Measurements from ENCODE around the gene SRSF2.
"Not testable (repeated sequence)": the region's sequence is repeated elsewhere in the genome, so short reads cannot be mapped to it uniquely, and the experiment has no call there.

The SRSF2 gene

DNA sequence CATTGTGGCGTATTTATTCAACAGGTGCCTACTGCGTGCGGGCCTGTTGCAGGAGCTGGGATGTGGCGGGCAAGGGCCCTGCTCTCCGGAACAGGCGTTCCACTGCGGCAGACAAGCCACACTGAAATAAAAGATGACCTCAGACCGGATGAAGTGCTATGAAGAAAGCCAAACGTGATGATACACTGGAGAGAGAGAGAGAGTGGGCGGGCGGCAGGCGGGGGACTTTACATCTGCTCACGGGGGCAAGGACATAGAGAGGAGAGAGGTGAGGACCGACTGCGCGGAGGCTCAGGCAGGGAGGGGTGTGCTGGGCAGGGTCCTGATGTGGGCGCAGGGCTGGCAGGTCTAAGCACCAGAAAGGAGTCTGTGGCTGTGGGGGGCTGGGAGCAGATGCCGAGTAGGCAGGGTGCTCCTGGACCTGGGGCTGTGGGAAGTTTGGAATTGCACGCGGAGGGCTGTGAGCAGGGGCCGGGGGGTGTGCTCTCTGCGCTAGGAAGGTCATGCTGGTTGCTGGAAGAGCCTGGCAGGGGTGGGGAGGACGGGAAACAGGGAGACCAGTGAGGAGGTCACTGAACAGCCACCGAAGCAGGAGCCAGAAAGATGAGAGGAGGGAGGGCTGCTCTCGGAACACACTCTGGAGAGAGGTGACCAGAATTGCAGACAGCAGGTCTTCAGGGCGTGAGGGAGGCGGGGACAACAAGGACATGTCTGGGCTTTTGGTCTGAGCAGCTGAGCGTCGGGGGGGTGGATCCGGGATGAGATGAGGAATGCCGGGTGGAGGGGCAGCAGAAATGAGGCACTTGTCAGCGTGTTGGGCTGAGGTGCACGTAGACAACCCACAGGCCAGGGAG is 36.3 kb downstream of the SRSF2 start:
- peak; percentile 66 for DNase-seq (ENCODE audit: low read depth)

GRCh38 chr17:76700270-76700616 is 36.9 kb downstream of the SRSF2 start:
- DNase-seq (ENCODE audit: low read depth): no peak

GRCh38 chr17:76698466-76698977 is 38.6 kb downstream of the SRSF2 start:
- not testable (repeated sequence) for DNase-seq (ENCODE audit: low read depth)

- DNase-seq (ENCODE audit: low read depth): no peak
Observed at GRCh38 chr17:76697702-76698465, 39.2 kb downstream of the SRSF2 start.

GRCh38 chr17:76696763-76697701 is 40.1 kb downstream of the SRSF2 start:
- no peak for DNase-seq (ENCODE audit: low read depth)

DNA sequence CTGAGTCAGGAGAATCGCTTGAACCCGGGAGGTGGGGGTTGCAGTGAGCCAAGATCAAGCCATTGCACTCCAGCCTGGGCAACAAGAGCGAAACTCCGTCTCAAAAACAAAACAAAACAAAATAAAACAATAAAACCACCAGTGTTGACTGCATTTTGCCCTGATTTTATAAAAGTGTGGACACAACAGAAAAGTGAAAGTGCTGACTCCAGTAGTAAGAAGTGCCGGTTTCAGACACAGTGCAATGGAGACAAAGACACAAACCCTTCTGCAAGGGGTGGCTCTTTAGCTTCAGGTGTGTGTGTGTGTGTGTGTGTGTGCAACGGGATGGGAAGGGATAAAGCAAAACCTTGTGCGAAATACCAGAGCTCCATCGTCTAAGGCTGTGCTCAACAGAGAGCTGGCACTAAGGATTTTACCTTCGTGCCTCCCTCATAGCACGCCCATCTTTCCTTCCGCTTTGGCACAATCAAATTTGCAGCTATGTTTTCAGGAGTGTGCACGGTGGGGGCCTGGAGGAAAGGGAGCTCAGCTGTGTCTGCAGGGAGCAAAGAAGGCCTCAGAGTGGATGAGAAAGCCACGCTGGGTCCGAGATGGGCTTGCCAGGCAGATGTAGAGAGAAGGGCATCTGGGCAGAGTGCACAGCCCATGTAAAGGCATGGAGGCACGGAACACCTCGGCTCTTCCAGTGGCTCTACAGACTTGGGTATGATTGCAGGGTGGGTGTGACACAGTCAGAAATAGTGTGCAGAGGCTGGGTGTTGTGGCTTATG is 41.9 kb downstream of the SRSF2 start:
- DNase-seq (ENCODE audit: low read depth): no peak

- DNase-seq (ENCODE audit: low read depth): no peak
Observed at GRCh38 chr17:76691379-76692191, 45.5 kb downstream of the SRSF2 start.

GRCh38 chr17:76690596-76691280 is 46.4 kb downstream of the SRSF2 start:
- DNase-seq (ENCODE audit: low read depth): no peak

DNA sequence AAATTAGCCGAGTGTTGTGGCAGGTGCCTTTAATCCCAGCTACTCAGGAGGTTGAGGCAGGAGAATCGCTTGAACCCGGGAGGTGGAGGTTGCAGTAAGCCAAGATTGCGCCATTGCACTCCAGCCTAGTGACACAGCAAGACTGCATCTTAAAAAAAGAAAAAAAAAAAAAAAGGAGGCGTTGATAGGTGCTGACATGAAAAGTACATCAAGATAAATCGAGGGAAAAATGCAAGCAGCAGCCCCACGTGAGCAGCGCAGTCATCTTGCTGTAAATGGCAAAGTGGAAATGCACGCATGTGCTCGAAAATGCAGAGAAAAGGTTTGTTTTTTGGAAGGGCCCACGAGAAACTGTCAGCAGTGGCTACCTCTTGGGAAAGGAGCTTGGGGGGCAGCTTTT is 47.3 kb downstream of the SRSF2 start:
- DNase-seq (ENCODE audit: low read depth): no peak

DNA sequence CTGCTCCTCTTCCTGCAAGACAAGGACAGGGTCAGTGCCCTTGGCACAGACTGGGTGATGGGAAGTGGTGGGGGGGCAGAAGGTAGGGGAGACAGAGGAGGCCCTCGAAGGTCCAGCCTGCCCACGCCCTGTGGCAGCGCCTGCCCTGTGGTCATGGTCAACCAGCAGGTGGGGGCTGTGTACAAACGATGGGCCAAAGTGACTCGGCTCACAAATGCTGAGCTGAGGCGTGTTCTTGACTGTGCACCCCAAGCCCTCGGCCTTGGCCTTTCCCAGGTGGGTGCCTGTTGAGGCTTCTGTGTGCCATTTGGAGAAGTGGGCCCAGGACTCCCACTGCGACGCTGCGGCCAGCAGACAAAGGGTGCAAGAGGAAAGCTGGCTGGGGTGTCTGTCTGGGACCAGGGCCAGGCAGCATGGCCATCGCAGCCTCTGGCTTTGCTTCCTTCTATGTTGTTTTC is 48.9 kb downstream of the SRSF2 start:
- no peak for DNase-seq (ENCODE audit: low read depth)

DNA sequence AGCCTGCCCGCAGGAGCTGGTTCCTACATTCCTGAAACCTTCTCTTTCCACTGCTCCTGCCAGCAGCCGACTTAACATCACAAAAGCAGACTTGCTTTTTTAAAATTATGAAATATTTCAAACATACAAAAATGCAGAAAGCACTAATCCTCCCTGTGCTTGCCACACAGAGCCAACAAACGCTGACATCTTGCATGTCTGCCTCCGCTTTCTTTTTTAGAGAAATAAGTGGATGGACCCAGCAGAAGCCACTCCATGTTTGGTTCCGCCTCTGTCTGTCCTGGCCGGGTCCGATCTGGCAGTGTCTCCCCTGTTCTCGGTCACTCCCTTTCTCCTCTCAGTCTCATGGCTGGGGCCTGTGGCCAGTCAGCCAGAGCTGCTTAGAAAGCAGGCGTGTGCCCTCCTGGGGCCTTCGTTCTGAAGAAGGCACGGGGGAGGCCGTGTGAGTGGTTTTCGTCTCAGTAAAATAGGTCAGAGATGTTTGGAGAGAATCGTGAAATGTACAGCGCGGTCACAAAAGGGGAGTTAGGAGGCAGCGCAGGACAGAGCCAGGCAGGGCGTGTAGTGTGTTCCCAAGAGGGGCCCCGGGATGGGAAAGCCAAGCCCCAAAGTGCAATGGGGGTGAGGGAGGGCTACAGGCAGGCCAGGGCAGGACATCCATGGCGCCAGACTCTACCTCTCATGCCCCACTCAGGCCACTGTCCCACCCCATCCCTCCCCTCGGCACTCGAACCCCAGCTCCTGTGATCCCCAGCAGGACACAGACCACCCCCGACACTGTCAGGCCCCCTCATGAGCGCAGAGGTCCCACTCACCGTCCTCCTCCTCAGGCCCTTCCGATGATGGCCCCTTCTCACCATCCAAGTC is 49.6 kb downstream of the SRSF2 start:
- DNase-seq (ENCODE audit: low read depth): no peak

DNA sequence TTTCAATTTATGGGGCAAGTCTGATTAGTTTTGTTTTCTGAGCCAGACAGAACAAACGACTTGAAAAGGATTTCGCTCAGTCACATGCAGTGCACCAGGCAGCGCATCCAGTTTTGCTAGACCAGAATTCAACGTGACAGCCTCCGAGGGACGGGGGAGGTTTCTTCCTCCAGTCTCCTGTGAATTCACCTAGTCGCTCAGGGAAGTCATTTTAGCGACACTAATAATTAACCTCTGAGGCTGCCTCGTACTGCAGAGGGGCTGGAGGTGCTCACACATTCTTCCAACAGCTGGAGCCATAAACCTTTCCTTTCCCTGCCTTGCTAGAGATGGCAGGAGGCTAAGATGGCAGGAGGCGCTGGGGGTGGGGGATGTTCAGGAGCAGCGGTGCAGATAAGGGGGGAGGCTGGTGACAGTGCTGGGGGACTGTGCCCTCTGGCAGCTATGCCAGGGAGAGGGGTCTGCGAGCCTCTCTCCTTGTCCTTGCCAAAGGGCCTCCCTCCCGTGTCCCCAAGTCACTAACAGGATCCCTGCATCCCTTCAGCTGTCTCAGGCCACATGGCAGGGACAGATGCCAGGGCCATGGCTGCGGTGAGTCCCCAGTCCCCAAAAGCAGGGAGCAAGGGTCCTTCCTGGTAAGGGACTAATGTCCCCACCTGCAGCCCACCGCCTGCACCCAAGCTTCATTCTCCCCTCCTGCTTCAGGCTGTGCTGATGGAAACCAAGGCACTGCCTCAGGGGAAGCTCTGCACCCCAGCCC is 50.4 kb downstream of the SRSF2 start:
- DNase-seq (ENCODE audit: low read depth): no peak

- DNase-seq (ENCODE audit: low read depth): no peak
Observed at GRCh38 chr17:76685846-76686245, 51.3 kb downstream of the SRSF2 start.

DNA sequence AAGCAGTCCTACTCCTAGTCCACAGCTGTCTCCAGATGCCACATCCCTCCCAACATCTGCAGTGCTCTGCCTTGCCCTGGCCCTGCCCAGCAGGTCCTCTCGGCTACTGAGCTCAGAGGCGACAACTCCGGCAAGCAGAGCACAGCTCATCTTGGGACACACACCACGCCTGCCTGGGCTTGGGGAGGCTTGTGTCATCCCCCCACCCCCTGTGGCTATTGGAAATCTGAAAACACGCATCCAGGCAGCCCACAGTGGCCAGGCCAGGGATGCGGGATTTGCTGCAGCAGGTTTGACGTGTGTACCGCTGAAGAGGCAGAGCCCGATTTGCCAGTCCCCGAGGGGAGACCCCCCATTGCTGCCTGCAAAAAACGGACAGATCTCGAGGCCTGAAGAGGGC is 51.8 kb downstream of the SRSF2 start:
- DNase-seq (ENCODE audit: low read depth): no peak

DNA sequence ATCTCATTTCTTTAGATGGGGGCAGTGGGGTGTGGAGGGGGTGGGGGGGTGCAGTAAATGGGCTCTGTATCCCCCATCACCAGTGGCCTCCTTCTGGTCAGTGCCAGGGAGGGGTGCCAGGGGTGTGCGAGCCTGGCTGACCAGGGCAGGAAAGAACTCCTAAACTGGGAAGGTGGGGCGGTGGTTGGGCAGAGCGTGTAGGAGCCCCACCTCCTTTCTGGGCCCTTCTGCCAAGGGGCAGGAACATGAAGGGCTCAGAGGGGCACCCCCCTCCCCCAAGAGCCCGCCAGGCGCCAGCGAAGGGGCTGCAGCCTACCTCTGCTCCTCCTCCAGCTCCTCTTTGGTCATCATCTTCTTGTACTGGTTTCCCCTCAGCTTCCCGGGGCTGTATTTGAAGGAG is 52.4 kb downstream of the SRSF2 start:
- no peak for DNase-seq (ENCODE audit: low read depth)
